HPDE6-E6E7 (cell line): ENCODE measurements around the gene CRNKL1.

Source experiments
- DNase-seq: peaks from one replicate; pipeline ENCODE4 v3.0.0; 2011; ENCODE audit warnings: missing footprints; ENCODE audit errors: extremely low spot score

Gene CRNKL1

GRCh38 chr20:20052074-20052970 lies at the start of gene CRNKL1, which contains the start of gene CFAP61:
Gene CRNKL1, minus strand, starts transcription at chr20:20052466. Its CDS starts 124 bp downstream, at chr20:20052342.
Gene CFAP61, plus strand, starts transcription at chr20:20052532. Its CDS starts 4,122 bp downstream, at chr20:20056654.
- DNase-seq = peak; percentile 97

- DNase-seq = no peak
Measured at GRCh38 chr20:20100881-20101280, 48.6 kb upstream of the CRNKL1 start.

GRCh38 chr20:20096421-20096820 lies 44.2 kb upstream of the CRNKL1 start:
- no peak for DNase-seq

GRCh38 chr20:20095114-20095872 lies 43.0 kb upstream of the CRNKL1 start:
- no peak for DNase-seq

- DNase-seq = no peak
Measured at GRCh38 chr20:20094410-20094809, 42.1 kb upstream of the CRNKL1 start.

GRCh38 chr20:20092827-20093226 lies 40.6 kb upstream of the CRNKL1 start:
- no peak for DNase-seq

- DNase-seq = no peak
Measured at GRCh38 chr20:20089939-20090338, 37.7 kb upstream of the CRNKL1 start.

GRCh38 chr20:20089018-20089417 lies 36.8 kb upstream of the CRNKL1 start:
- DNase-seq = no peak

GRCh38 chr20:20085812-20086211 lies 33.5 kb upstream of the CRNKL1 start:
- no peak for DNase-seq

GRCh38 chr20:20085071-20085470 lies 32.8 kb upstream of the CRNKL1 start:
- no peak for DNase-seq

GRCh38 chr20:20084296-20084752 lies 32.1 kb upstream of the CRNKL1 start:
- DNase-seq = no peak

GRCh38 chr20:20083807-20084206 lies 31.5 kb upstream of the CRNKL1 start:
- DNase-seq = no peak

- no peak for DNase-seq
Measured at GRCh38 chr20:20079102-20079784, 27.0 kb upstream of the CRNKL1 start.

- no peak for DNase-seq
Measured at GRCh38 chr20:20078041-20078440, 25.8 kb upstream of the CRNKL1 start.

- DNase-seq = no peak
Measured at GRCh38 chr20:20076297-20077065, 24.2 kb upstream of the CRNKL1 start.

- DNase-seq = no peak
Measured at GRCh38 chr20:20075032-20075431, 22.8 kb upstream of the CRNKL1 start.

- DNase-seq = no peak
Measured at GRCh38 chr20:20073801-20074371, 21.6 kb upstream of the CRNKL1 start.

GRCh38 chr20:20070871-20071726 lies 18.8 kb upstream of the CRNKL1 start:
- DNase-seq = no peak

GRCh38 chr20:20065361-20065760 lies 13.1 kb upstream of the CRNKL1 start:
- no peak for DNase-seq
